Measurements from ENCODE around the gene ADCY2. TPM values are rescaled to one million over a fixed set of nuclear protein-coding genes. Genes with fewer than 3 reads are reported as not detected.
A peak's percentile ranks its signal among the peaks of the same experiment; 100 is the strongest.

Gene ADCY2
- total RNA-seq (2022) (not detected in 2 replicates), Bru-seq, nascent RNA (percentile 0 among the genes with signal in this experiment), BruChase-seq, experiment 1, labeled RNA remaining after a 6-hour chase (percentile 0 among the genes with signal in this experiment), BruChase-seq, experiment 2, labeled RNA remaining after a 2-hour chase (percentile 0 among the genes with signal in this experiment)
- long read RNA-seq = 0 reads

- peak within 1 kb of the TSS; percentile 30 for H3K4me3 Mint-ChIP-seq (ENCODE audit: low read depth, unreplicated experiment)
- CTCF ChIA-PET = no interaction called here
- H3K27me3 Mint-ChIP-seq (ENCODE audit: unreplicated experiment) = peaks cover 30% of the 10 kb centered on the region
- H3K36me3 Mint-ChIP-seq (ENCODE audit: insufficient read depth, unreplicated experiment) = no peaks in the 10 kb centered on the region
- peak; percentile 13 for DNase-seq
- H3K4me1 Mint-ChIP-seq (ENCODE audit: low read depth, unreplicated experiment) = no peaks in the 10 kb centered on the region
- H3K9me3 Mint-ChIP-seq (ENCODE audit: low read depth, unreplicated experiment) = no peaks in the 10 kb centered on the region
- no peak for TF ChIP-seq CTCF (IDR thresholded peaks at IDR 0.05; ENCODE audit: unreplicated experiment)
- no TSS peak for BruUV-seq (replicated peaks)
- no peak within 1 kb of the TSS for H3K27ac Mint-ChIP-seq (ENCODE audit: unreplicated experiment)
- intact Hi-C loops (cut with micrococcal nuclease; ENCODE audit: unreplicated experiment) = no loop called here
Observed at GRCh38 chr5:7395947-7396712, at the start of gene ADCY2. Gene ADCY2 (plus strand): TSS chr5:7396138. CDS start chr5:7396297, 159 bp downstream.

GRCh38 chr5:7347377-7347776, 48.6 kb upstream of the ADCY2 start:
- Mint-ChIP-seq H3K36me3 (ENCODE audit: insufficient read depth, unreplicated experiment) (no peaks in the 10 kb centered on the region), H3K27ac (ENCODE audit: unreplicated experiment) (no peak overlapping the region), H3K4me3 (ENCODE audit: low read depth, unreplicated experiment) (no peak overlapping the region), H3K4me1 (ENCODE audit: low read depth, unreplicated experiment) (no peaks in the 10 kb centered on the region), H3K27me3 (ENCODE audit: unreplicated experiment) (no peaks in the 10 kb centered on the region), H3K9me3 (ENCODE audit: low read depth, unreplicated experiment) (no peaks in the 10 kb centered on the region)
- TF ChIP-seq CTCF (IDR thresholded peaks at IDR 0.05; ENCODE audit: unreplicated experiment) = no peak
- CTCF ChIA-PET = no interaction called here
- BruUV-seq (replicated peaks) = no TSS peak
- DNase-seq = no peak
- intact Hi-C loops (cut with micrococcal nuclease; ENCODE audit: unreplicated experiment) = no loop called here

- intact Hi-C loops (cut with micrococcal nuclease; ENCODE audit: unreplicated experiment) = no loop called here
- H3K27ac Mint-ChIP-seq (ENCODE audit: unreplicated experiment) = no peak overlapping the region
- TF ChIP-seq CTCF (IDR thresholded peaks at IDR 0.05; ENCODE audit: unreplicated experiment) = no peak
- no peaks in the 10 kb centered on the region for H3K36me3 Mint-ChIP-seq (ENCODE audit: insufficient read depth, unreplicated experiment)
- H3K9me3 Mint-ChIP-seq (ENCODE audit: low read depth, unreplicated experiment) = no peaks in the 10 kb centered on the region
- CTCF ChIA-PET = no interaction called here
- no peak overlapping the region for H3K4me3 Mint-ChIP-seq (ENCODE audit: low read depth, unreplicated experiment)
- H3K27me3 Mint-ChIP-seq (ENCODE audit: unreplicated experiment) = no peaks in the 10 kb centered on the region
- no peak for DNase-seq
- no TSS peak for BruUV-seq (replicated peaks)
- H3K4me1 Mint-ChIP-seq (ENCODE audit: low read depth, unreplicated experiment) = no peaks in the 10 kb centered on the region
Observed at GRCh38 chr5:7348168-7348854, 47.6 kb upstream of the ADCY2 start.

GRCh38 chr5:7361593-7361992, 34.3 kb upstream of the ADCY2 start:
- Mint-ChIP-seq H3K36me3 (ENCODE audit: insufficient read depth, unreplicated experiment) (no peaks in the 10 kb centered on the region), H3K4me1 (ENCODE audit: low read depth, unreplicated experiment) (no peaks in the 10 kb centered on the region), H3K27me3 (ENCODE audit: unreplicated experiment) (no peaks in the 10 kb centered on the region), H3K9me3 (ENCODE audit: low read depth, unreplicated experiment) (peaks cover 8% of the 10 kb centered on the region), H3K4me3 (ENCODE audit: low read depth, unreplicated experiment) (no peak overlapping the region), H3K27ac (ENCODE audit: unreplicated experiment) (no peak overlapping the region)
- CTCF ChIA-PET = no interaction called here
- intact Hi-C loops (cut with micrococcal nuclease; ENCODE audit: unreplicated experiment) = no loop called here
- DNase-seq = no peak
- no TSS peak for BruUV-seq (replicated peaks)
- TF ChIP-seq CTCF (IDR thresholded peaks at IDR 0.05; ENCODE audit: unreplicated experiment) = no peak
